HepG2 (cell line): ENCODE data around the gene L2HGDH. TPM values are rescaled to one million over a fixed set of nuclear protein-coding genes. Genes with fewer than 3 reads are reported as not detected.

Experiments
- CBX2 ChIP-seq, 2 experiments: fragments of 200-600 bp in 1 of 2; sonication (generic); formaldehyde crosslinking in 1 of 2; IDR thresholded peaks; 2 replicates each; pipeline versions ENCODE4 v1.7.0 to v1.8.1; 2018 to 2022; ENCODE audit warnings: low read depth in 2 of 2, low read length in 1 of 2, mild to moderate bottlenecking in 1 of 2, missing genetic modification reagents in 1 of 2
- E2F5 ChIP-seq: sonication (generic); formaldehyde crosslinking; conservative IDR thresholded peaks from 2 replicates; pipeline ENCODE4 v1.4.0; 2020; ENCODE audit warnings: missing genetic modification reagents
- NCOA5 ChIP-seq: sonication (generic); formaldehyde crosslinking; IDR thresholded peaks from 2 replicates; pipeline ENCODE4 v1.4.0; 2020; ENCODE audit warnings: missing genetic modification reagents
- PHF5A ChIP-seq: IDR thresholded peaks from one replicate; pipeline ENCODE4 v1.6.1; 2018; ENCODE audit warnings: low read depth, missing genetic modification reagents; ENCODE audit not compliant: unreplicated experiment
- RELA ChIP-seq: sonication (generic); formaldehyde crosslinking; IDR thresholded peaks from 2 replicates; pipeline ENCODE4 v1.4.0; 2020; ENCODE audit warnings: missing genetic modification reagents
- SIN3B ChIP-seq: fragments of 150-350 bp; IDR thresholded peaks from 2 replicates; pipeline ENCODE4 v1.6.1; 2014; ENCODE audit warnings: low read length
- THAP7 ChIP-seq: sonication (generic); formaldehyde crosslinking; IDR thresholded peaks from 2 replicates; pipeline ENCODE4 v1.8.1; 2023; ENCODE audit warnings: mild to moderate bottlenecking, missing genetic modification reagents
- ZBTB20 ChIP-seq: sonication (generic); formaldehyde crosslinking; IDR thresholded peaks from 2 replicates; pipeline ENCODE4 v1.8.1; 2023; ENCODE audit warnings: missing genetic modification reagents, low read depth, mild to moderate bottlenecking, borderline replicate concordance
- ZFP1 ChIP-seq: IDR thresholded peaks from 2 replicates; pipeline ENCODE4 v1.6.1; 2016
- ZFYVE20 ChIP-seq: sonication (generic); formaldehyde crosslinking; IDR thresholded peaks from 2 replicates; pipeline ENCODE4 v1.8.0; 2023; ENCODE audit warnings: low read depth, mild to moderate bottlenecking, moderate library complexity, missing genetic modification reagents, borderline replicate concordance
- ZIK1 ChIP-seq: sonication (generic); formaldehyde crosslinking; IDR thresholded peaks from 2 replicates; pipeline ENCODE4 v1.5.0; 2020; ENCODE audit warnings: mild to moderate bottlenecking, low read depth, missing genetic modification reagents, borderline replicate concordance
- ZNF143 ChIP-seq: sonication (generic); formaldehyde crosslinking; IDR thresholded peaks from 2 replicates; pipeline ENCODE4 v1.4.0; 2020; ENCODE audit warnings: missing genetic modification reagents
- ZNF160 ChIP-seq: sonication (generic); formaldehyde crosslinking; IDR thresholded peaks from 2 replicates; pipeline ENCODE4 v1.8.0; 2022; ENCODE audit warnings: mild to moderate bottlenecking, inconsistent platforms, missing genetic modification reagents
- ZNF225 ChIP-seq: sonication (generic); formaldehyde crosslinking; IDR thresholded peaks from 2 replicates; pipeline ENCODE4 v1.4.0; 2020; ENCODE audit warnings: mild to moderate bottlenecking, missing genetic modification reagents
- ZNF280D ChIP-seq: sonication (generic); formaldehyde crosslinking; IDR thresholded peaks from 2 replicates; pipeline ENCODE4 v1.5.1; 2020; ENCODE audit warnings: mild to moderate bottlenecking, missing genetic modification reagents
- ZNF530 ChIP-seq: sonication (generic); formaldehyde crosslinking; IDR thresholded peaks from 2 replicates; pipeline ENCODE4 v1.5.0; 2020; ENCODE audit warnings: low read depth, mild to moderate bottlenecking, missing genetic modification reagents
- ZNF674 ChIP-seq: sonication (generic); formaldehyde crosslinking; IDR thresholded peaks from 2 replicates; pipeline ENCODE4 v1.5.0; 2020; ENCODE audit warnings: low read depth, mild to moderate bottlenecking, missing genetic modification reagents
- ZNF891 ChIP-seq: sonication (generic); formaldehyde crosslinking; IDR thresholded peaks from 2 replicates; pipeline ENCODE4 v1.5.0; 2020; ENCODE audit warnings: mild to moderate bottlenecking, missing genetic modification reagents
- polyA plus RNA-seq, 8 experiments: library from polyadenylated mRNA; depleted of rRNA in 3 of 8; stranded (reverse) in 7 of 8; unstranded in 1 of 8; fragments of >200 nt; fragmentation: Illumina TruSeq in 4 of 8; extraction: Trizol in 4 of 8; gene quantifications; 2 replicates each; pipeline versions ENCODE4 v1.2.1 to v1.2.3, GENCODE V29; 2011 to 2016; ENCODE audit warnings: low read depth in 4 of 8, missing spikeins in 1 of 8, mixed read lengths in 1 of 8; ENCODE audit not compliant: insufficient read depth in 1 of 8
- total RNA-seq, 5 experiments: library from RNA; depleted of rRNA; stranded (reverse); fragments of >200 nt; fragmentation: Illumina TruSeq; extraction: Trizol; gene quantifications; 2 replicates each; pipeline ENCODE4 v1.2.3, GENCODE V29; 2016; ENCODE audit warnings: low read depth in 1 of 5
- TF ChIP-seq, protein P1 (sequence below): sonication (generic); formaldehyde crosslinking; IDR thresholded peaks from 2 replicates; pipeline ENCODE4 v1.4.0; 2020; ENCODE audit warnings: missing genetic modification reagents; ENCODE audit errors: not compliant biosample characterization
- TF ChIP-seq, protein P2 (sequence below): IDR thresholded peaks from 2 replicates; pipeline ENCODE4 v1.6.1; 2012; ENCODE audit warnings: inconsistent platforms

The L2HGDH gene
- total and polyA plus RNA-seq, 2 of the 13 experiments (the other 11 are each of a cell fraction or from before 2014, with no cell fraction given) = 3.3 to 5.0 TPM

DNA sequence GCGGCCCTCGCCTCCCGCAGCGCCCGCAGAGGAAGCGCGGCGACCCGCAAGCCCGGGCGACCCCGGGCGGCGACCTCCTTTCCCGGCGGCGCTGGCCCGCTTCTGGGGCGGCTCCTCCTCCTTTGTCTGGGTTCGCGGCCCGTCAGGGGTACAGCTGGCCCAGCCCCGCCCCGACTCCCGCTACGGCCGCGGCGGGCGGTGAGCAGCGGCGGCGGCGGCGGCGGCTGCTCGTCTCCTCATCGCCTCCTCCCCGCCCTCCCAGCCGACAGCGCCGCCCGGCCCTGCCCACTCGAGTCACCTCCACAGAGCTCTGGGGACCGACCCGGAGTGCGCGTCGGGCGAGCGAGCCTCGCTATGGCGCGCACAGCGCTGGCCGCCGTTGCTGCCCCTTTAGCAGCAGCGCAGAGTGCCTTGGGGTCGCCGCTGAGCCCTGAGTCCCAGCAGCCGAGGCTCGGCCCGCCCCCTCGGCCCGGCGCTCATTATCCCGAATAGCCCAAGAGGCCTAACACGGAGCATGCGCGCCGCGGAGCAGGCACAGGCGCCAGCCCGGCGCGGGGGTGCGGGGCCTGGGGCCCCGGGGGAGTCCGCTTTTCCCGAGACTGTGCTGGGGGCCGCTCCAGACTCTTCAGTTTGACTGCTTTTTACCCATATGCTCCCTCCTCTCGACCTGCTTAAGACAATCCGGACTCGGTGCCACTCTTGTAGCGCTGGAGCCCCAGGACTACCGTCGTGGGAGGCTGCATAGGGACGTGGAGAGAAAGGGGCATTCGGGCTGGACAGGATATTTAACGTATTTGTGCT is 80.4 kb downstream of the L2HGDH start, which contains the start of gene SOS2 (continued):
- TF ChIP-seq ZNF280D (CRISPR knock-in tag) (no peak), ZNF674 (no peak), NCOA5 (CRISPR knock-in tag) (no peak), THAP7 (CRISPR knock-in tag) (no peak), PHF5A (CRISPR knock-in tag) (no peak), ZNF143 (peak; percentile 23; the same call in 1 of the 2 replicates), ZNF530 (CRISPR knock-in tag) (no peak), ZFYVE20 (no peak), ZNF891 (CRISPR knock-in tag) (peak; percentile 30; the same call in 1 of the 2 replicates), ZNF160 (CRISPR knock-in tag) (peak; percentile 57), ZBTB20 (CRISPR knock-in tag) (peak; percentile 37; the same call in 1 of the 2 replicates), CBX2 (IDR thresholded peaks at IDR 0.05; ENCODE audit: low read depth, low read length) (no peak), CBX2 (CRISPR knock-in tag; IDR thresholded peaks at IDR 0.05; ENCODE audit: low read depth) (no peak), ZNF225 (0 out of 2 replicates have a peak, but pooled peaks have one; percentile 35), SIN3B (no peak), ZFP1 (CRISPR knock-in tag) (no peak), RELA (CRISPR knock-in tag) (peak; percentile 72; the same call in 1 of the 2 replicates), ZIK1 (CRISPR knock-in tag) (0 out of 2 replicates have a peak, but pooled peaks have one; percentile 37), E2F5 (CRISPR knock-in tag) (peak; percentile 42; the same call in 1 of the 2 replicates)
- TF ChIP-seq, protein P1, sequence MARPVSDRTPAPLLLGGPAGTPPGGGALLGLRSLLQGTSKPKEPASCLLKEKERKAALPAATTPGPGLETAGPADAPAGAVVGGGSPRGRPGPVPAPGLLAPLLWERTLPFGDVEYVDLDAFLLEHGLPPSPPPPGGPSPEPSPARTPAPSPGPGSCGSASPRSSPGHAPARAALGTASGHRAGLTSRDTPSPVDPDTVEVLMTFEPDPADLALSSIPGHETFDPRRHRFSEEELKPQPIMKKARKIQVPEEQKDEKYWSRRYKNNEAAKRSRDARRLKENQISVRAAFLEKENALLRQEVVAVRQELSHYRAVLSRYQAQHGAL (CRISPR knock-in tag) = no peak
- TF ChIP-seq, protein P2, sequence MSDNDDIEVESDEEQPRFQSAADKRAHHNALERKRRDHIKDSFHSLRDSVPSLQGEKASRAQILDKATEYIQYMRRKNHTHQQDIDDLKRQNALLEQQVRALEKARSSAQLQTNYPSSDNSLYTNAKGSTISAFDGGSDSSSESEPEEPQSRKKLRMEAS = peak; percentile 31; the same call in 1 of the 2 replicates
